Fibroblast of lung (primary cell): ENCODE data around the gene SLMAP. TPM values are rescaled to one million over a fixed set of nuclear protein-coding genes. Genes with fewer than 3 reads are reported as not detected.

Experiments used
- DNase-seq, 2 donors: peaks; one replicate each; pipeline versions ENCODE4 v3.0.0 to v3.0.0-alpha.2; 2010; ENCODE audit warnings: low read depth in 2 of 2
- H2AFZ ChIP-seq: 2 replicates; pipeline ENCODE4 v1.5.1; 2012; ENCODE audit warnings: low read length, control low read depth, inconsistent platforms
- H3K27ac ChIP-seq: 2 replicates; pipeline ENCODE4 v1.5.1; 2011; ENCODE audit warnings: low read length, control low read depth; ENCODE audit not compliant: insufficient read depth
- H3K27me3 ChIP-seq: 2 replicates; pipeline ENCODE4 v1.5.1; 2011; ENCODE audit warnings: mild to moderate bottlenecking, low read length; ENCODE audit not compliant: control insufficient read depth, insufficient read depth
- H3K36me3 ChIP-seq: 2 replicates; pipeline ENCODE4 v1.5.1; 2011; ENCODE audit warnings: low read length; ENCODE audit not compliant: control insufficient read depth, insufficient read depth
- H3K4me1 ChIP-seq: 2 replicates; pipeline ENCODE4 v1.5.1; 2011; ENCODE audit warnings: low read length; ENCODE audit not compliant: control insufficient read depth, insufficient read depth; ENCODE audit errors: extremely low read depth
- H3K4me2 ChIP-seq: 2 replicates; pipeline ENCODE4 v1.5.1; 2011; ENCODE audit warnings: low read length, control low read depth; ENCODE audit not compliant: insufficient read depth; ENCODE audit errors: extremely low read depth
- H3K4me3 ChIP-seq, 4 experiments: fragments of 200-600 bp in 1 of 4; sonication (generic) in 1 of 4; replicated peaks in 1 of 4; 2 replicates each; pipeline ENCODE4 v1.5.1; 2011 to 2016; ENCODE audit warnings: low read length in 4 of 4, low read depth in 3 of 4, mild to moderate bottlenecking in 3 of 4, control low read depth in 2 of 4, inconsistent platforms in 1 of 4, mixed read lengths in 1 of 4; ENCODE audit not compliant: insufficient read depth in 1 of 4; ENCODE audit errors: control extremely low read depth in 1 of 4
- H3K79me2 ChIP-seq: 2 replicates; pipeline ENCODE4 v1.5.1; 2012; ENCODE audit warnings: mild to moderate bottlenecking, low read length, inconsistent platforms; ENCODE audit not compliant: control insufficient read depth, insufficient read depth
- H3K9ac ChIP-seq: 2 replicates; pipeline ENCODE4 v1.5.1; 2011; ENCODE audit warnings: mild to moderate bottlenecking, low read length, control low read depth; ENCODE audit not compliant: insufficient read depth
- H3K9me3 ChIP-seq: 2 replicates; pipeline ENCODE4 v1.5.1; 2012; ENCODE audit warnings: low read depth, low read length; ENCODE audit not compliant: control insufficient read depth, insufficient read depth
- H4K20me1 ChIP-seq: 2 replicates; pipeline ENCODE4 v1.5.1; 2011; ENCODE audit warnings: low read length; ENCODE audit not compliant: control insufficient read depth, insufficient read depth; ENCODE audit errors: extremely low read depth
- CTCF ChIP-seq, 2 donors: IDR thresholded peaks in 1 of 2; conservative IDR thresholded peaks in 1 of 2; 1 replicate in 1 of 2; 2 replicates in 1 of 2; pipeline ENCODE4 v1.5.1; 2011 to 2012; ENCODE audit warnings: low read length in 2 of 2, control low read depth in 1 of 2, inconsistent platforms in 1 of 2, low read depth in 1 of 2, mild to moderate bottlenecking in 1 of 2
- EZH2 ChIP-seq: IDR thresholded peaks from 2 replicates; pipeline ENCODE4 v1.5.1; 2012; ENCODE audit warnings: low read length, control low read depth, mild to moderate bottlenecking; ENCODE audit errors: missing control alignments
- polyA plus RNA-seq, 2 donors: library from polyadenylated mRNA; depleted of rRNA in 1 of 2; stranded (reverse) in 1 of 2; unstranded in 1 of 2; fragments of >200 nt; gene quantifications; 2 replicates each; pipeline ENCODE4 v1.2.1, GENCODE V29; 2011 to 2012; ENCODE audit warnings: missing spikeins in 1 of 2
- total RNA-seq: library from RNA; depleted of rRNA; stranded (reverse); fragments of >200 nt; gene quantifications from 2 replicates; pipeline ENCODE4 v1.2.1, GENCODE V29; 2014

The SLMAP gene
- total and polyA plus RNA-seq, 2 donors (not counting 1 experiment from before 2014, with no cell fraction given): 35.3 to 55.5 TPM

GRCh38 chr3:57896691-57897090 is 140.6 kb downstream of the SLMAP start:
- H4K20me1 ChIP-seq: no peaks in the 10 kb centered on the region
- no peak overlapping the region for H2AFZ ChIP-seq
- no peak for DNase-seq
- no peaks in the 10 kb centered on the region for H3K27me3 ChIP-seq
- H3K4me2 ChIP-seq: no peak overlapping the region
- H3K27ac ChIP-seq: no peak overlapping the region
- no peaks in the 10 kb centered on the region for H3K79me2 ChIP-seq
- H3K36me3 ChIP-seq: no peaks in the 10 kb centered on the region
- H3K9me3 ChIP-seq: no peaks in the 10 kb centered on the region
- no peak overlapping the region for H3K4me3 ChIP-seq
- no peak overlapping the region for H3K9ac ChIP-seq
- H3K4me1 ChIP-seq: no peaks in the 10 kb centered on the region
- TF ChIP-seq EZH2: no peak
- no peak for TF ChIP-seq CTCF (conservative IDR thresholded peaks at IDR 0.05 in 1 of 2, IDR thresholded peaks at IDR 0.05 in 1 of 2; ENCODE audit: low read depth in 1 of 2, low read length in 2 of 2)

GRCh38 chr3:57900786-57901185 is 144.7 kb downstream of the SLMAP start:
- no peak for DNase-seq
- H3K27ac ChIP-seq: no peak overlapping the region

GRCh38 chr3:57903124-57903890 is 147.2 kb downstream of the SLMAP start:
- Histone ChIP-seq H3K27ac (no peak overlapping the region), H3K9ac (no peak overlapping the region), H3K4me2 (no peak overlapping the region), H3K4me3 (no peak overlapping the region), H3K79me2 (no peaks in the 10 kb centered on the region), H3K9me3 (no peaks in the 10 kb centered on the region), H3K27me3 (no peaks in the 10 kb centered on the region), H3K36me3 (no peaks in the 10 kb centered on the region), H2AFZ (no peak overlapping the region), H3K4me1 (no peaks in the 10 kb centered on the region), H4K20me1 (no peaks in the 10 kb centered on the region)
- DNase-seq: no peak
- no peak for TF ChIP-seq EZH2
- no peak for TF ChIP-seq CTCF (conservative IDR thresholded peaks at IDR 0.05 in 1 of 2, IDR thresholded peaks at IDR 0.05 in 1 of 2; ENCODE audit: low read depth in 1 of 2, low read length in 2 of 2)

More at GRCh38 chr3:57900786-57901185, 144.7 kb downstream of the SLMAP start:
- no peak overlapping the region for H3K4me3 ChIP-seq
- H3K9ac ChIP-seq: no peak overlapping the region
- TF ChIP-seq EZH2 (no peak), CTCF (conservative IDR thresholded peaks at IDR 0.05 in 1 of 2, IDR thresholded peaks at IDR 0.05 in 1 of 2; ENCODE audit: low read depth in 1 of 2, low read length in 2 of 2) (no peak)
- no peaks in the 10 kb centered on the region for H3K27me3 ChIP-seq
- H4K20me1 ChIP-seq: no peaks in the 10 kb centered on the region
- H3K4me2 ChIP-seq: no peak overlapping the region
- no peaks in the 10 kb centered on the region for H3K9me3 ChIP-seq
- H3K79me2 ChIP-seq: no peaks in the 10 kb centered on the region
- no peak overlapping the region for H2AFZ ChIP-seq
- H3K4me1 ChIP-seq: no peaks in the 10 kb centered on the region
- no peaks in the 10 kb centered on the region for H3K36me3 ChIP-seq
